Esophagus squamous epithelium (tissue), 4 donors: ENCODE measurements around the gene CCL3.

ENCODE experiments used
- POLR2A ChIP-seq, 4 donors: fragments of 450-650 bp; IDR thresholded peaks; one replicate each; pipeline ENCODE4 v1.6.1; 2017; ENCODE audit warnings: antibody characterized with exemption in 4 of 4, mild to moderate bottlenecking in 4 of 4, moderate library complexity in 3 of 4
- TF ChIP-seq, protein P1 (sequence below), 6 experiments: fragments of 450-650 bp in 4 of 6; fragments of 200-600 bp in 2 of 6; sonication (generic) in 2 of 6; IDR thresholded peaks; one replicate each; pipeline ENCODE4 v1.5.1; 2016 to 2019; ENCODE audit warnings: antibody characterized with exemption in 6 of 6, mild to moderate bottlenecking in 4 of 6, moderate library complexity in 4 of 6

DNA sequence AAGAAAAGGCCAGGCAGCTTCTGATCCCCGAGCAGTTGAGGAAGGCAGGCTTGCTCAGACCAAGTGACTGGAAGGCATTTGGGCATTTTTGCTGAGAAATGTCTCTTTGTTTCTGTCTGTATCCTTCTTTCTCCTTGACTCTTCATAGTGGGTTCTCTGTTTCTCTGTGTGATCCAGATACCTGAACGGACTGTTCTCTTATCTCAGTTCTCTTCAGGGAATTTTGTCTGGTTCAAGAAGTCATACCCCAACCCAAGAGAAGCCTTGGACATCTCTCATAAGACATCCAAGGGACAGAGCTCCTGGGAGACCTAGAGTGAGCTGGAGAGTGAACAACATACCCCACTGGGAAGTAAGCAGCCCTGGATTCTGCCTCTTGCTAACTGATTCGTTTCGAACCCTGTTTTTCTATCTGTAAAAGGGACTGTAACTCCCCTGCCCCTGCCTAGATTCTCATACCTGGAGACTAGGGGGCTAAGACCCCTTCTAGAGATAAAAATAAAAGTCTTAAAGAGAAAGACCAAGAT lies 541 bp downstream of the CCL3 start:
- no peak for TF ChIP-seq POLR2A (IDR thresholded peaks at IDR 0.05)
- TF ChIP-seq, protein P1, sequence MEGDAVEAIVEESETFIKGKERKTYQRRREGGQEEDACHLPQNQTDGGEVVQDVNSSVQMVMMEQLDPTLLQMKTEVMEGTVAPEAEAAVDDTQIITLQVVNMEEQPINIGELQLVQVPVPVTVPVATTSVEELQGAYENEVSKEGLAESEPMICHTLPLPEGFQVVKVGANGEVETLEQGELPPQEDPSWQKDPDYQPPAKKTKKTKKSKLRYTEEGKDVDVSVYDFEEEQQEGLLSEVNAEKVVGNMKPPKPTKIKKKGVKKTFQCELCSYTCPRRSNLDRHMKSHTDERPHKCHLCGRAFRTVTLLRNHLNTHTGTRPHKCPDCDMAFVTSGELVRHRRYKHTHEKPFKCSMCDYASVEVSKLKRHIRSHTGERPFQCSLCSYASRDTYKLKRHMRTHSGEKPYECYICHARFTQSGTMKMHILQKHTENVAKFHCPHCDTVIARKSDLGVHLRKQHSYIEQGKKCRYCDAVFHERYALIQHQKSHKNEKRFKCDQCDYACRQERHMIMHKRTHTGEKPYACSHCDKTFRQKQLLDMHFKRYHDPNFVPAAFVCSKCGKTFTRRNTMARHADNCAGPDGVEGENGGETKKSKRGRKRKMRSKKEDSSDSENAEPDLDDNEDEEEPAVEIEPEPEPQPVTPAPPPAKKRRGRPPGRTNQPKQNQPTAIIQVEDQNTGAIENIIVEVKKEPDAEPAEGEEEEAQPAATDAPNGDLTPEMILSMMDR (IDR thresholded peaks at IDR 0.05): no peak
